ENCODE data around the gene CHAT.

The CHAT gene

GRCh38 chr10:49690698-49691356, 77.0 kb downstream of the CHAT start:
- no peaks in the 10 kb centered on the region for H3K9me3 ChIP-seq (ENCODE audit: severe bottlenecking)
- no peak for DNase-seq (ENCODE audit: low spot score)
- TF ChIP-seq CTCF (IDR thresholded peaks at IDR 0.05; ENCODE audit: poor library complexity, severe bottlenecking) = no peak
- peak; percentile 36; the same call in 1 of the 3 replicates for ATAC-seq (ENCODE audit: low read depth)
- peaks cover 50% of the 10 kb centered on the region for H3K27me3 ChIP-seq (ENCODE audit: insufficient read depth, poor library complexity, severe bottlenecking)
- H3K27ac ChIP-seq (ENCODE audit: poor library complexity, severe bottlenecking) = no peak overlapping the region
- H3K4me3 ChIP-seq (ENCODE audit: severe bottlenecking) = no peak overlapping the region
- no peaks in the 10 kb centered on the region for H3K36me3 ChIP-seq (ENCODE audit: low read depth)
- H3K4me1 ChIP-seq (ENCODE audit: insufficient read depth, poor library complexity, severe bottlenecking) = no peaks in the 10 kb centered on the region

GRCh38 chr10:49691588-49691987, 77.8 kb downstream of the CHAT start:
- no peaks in the 10 kb centered on the region for H3K4me1 ChIP-seq (ENCODE audit: insufficient read depth, poor library complexity, severe bottlenecking)
- no peak for TF ChIP-seq CTCF (IDR thresholded peaks at IDR 0.05; ENCODE audit: poor library complexity, severe bottlenecking)
- no peak overlapping the region for H3K4me3 ChIP-seq (ENCODE audit: severe bottlenecking)
- no peaks in the 10 kb centered on the region for H3K9me3 ChIP-seq (ENCODE audit: severe bottlenecking)
- peaks cover 50% of the 10 kb centered on the region for H3K27me3 ChIP-seq (ENCODE audit: insufficient read depth, poor library complexity, severe bottlenecking)
- no peak for ATAC-seq (ENCODE audit: low read depth)
- no peak overlapping the region for H3K27ac ChIP-seq (ENCODE audit: poor library complexity, severe bottlenecking)
- no peaks in the 10 kb centered on the region for H3K36me3 ChIP-seq (ENCODE audit: low read depth)
- no peak for DNase-seq (ENCODE audit: low spot score)

DNA sequence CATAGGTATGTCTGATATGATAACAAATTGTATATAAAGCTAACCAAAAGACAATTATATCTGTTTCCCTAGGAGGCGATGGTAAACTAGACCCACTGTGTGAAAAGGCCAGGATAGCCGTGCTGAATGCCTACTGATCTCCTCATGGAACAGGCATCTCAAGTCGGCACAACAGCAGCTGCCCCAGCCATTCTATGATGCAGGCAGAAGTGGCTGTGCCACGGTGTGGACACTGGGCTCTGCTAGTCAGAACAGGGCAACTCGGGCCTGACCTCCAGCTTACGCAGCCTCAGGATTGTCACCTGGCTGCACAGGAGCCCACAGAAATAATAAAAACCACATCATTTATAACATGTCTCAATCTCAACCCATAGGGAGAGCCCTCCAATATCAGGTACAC, 80.6 kb downstream of the CHAT start:
- Histone ChIP-seq H3K9me3 (ENCODE audit: severe bottlenecking) (no peaks in the 10 kb centered on the region), H3K4me3 (ENCODE audit: severe bottlenecking) (no peak overlapping the region), H3K36me3 (ENCODE audit: low read depth) (no peaks in the 10 kb centered on the region), H3K27ac (ENCODE audit: poor library complexity, severe bottlenecking) (no peak overlapping the region), H3K27me3 (ENCODE audit: insufficient read depth, poor library complexity, severe bottlenecking) (peaks cover 37% of the 10 kb centered on the region), H3K4me1 (ENCODE audit: insufficient read depth, poor library complexity, severe bottlenecking) (no peaks in the 10 kb centered on the region)
- no peak for ATAC-seq (ENCODE audit: low read depth)
- no peak for DNase-seq (ENCODE audit: low spot score)
- no peak for TF ChIP-seq CTCF (IDR thresholded peaks at IDR 0.05; ENCODE audit: poor library complexity, severe bottlenecking)

DNA sequence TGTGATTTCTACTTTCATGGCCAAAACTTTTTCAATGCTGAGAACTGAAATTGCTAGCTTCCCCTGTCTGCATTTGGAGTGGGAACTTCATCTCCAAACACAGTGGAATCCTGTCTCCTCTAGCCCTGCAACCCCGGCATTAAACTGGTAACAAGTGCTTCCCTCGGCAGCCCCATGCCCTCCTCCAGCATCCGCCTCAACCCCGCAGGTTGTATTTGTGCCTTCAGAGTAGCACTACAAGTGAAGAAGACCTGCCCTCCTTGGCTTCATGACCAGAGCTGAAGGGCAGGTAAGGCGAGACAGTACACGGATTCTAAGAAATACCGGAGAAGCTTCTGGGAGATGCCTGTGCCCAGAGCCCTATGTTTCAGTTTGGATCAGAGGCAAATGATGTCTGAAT, 82.5 kb downstream of the CHAT start:
- no peak overlapping the region for H3K27ac ChIP-seq (ENCODE audit: poor library complexity, severe bottlenecking)
- peaks cover 18% of the 10 kb centered on the region for H3K27me3 ChIP-seq (ENCODE audit: insufficient read depth, poor library complexity, severe bottlenecking)
- H3K9me3 ChIP-seq (ENCODE audit: severe bottlenecking) = no peaks in the 10 kb centered on the region
- no peaks in the 10 kb centered on the region for H3K4me1 ChIP-seq (ENCODE audit: insufficient read depth, poor library complexity, severe bottlenecking)
- no peak for ATAC-seq (ENCODE audit: low read depth)
- DNase-seq (ENCODE audit: low spot score) = no peak
- H3K36me3 ChIP-seq (ENCODE audit: low read depth) = no peaks in the 10 kb centered on the region
- no peak overlapping the region for H3K4me3 ChIP-seq (ENCODE audit: severe bottlenecking)
- no peak for TF ChIP-seq CTCF (IDR thresholded peaks at IDR 0.05; ENCODE audit: poor library complexity, severe bottlenecking)

- Histone ChIP-seq H3K9me3 (ENCODE audit: severe bottlenecking) (no peaks in the 10 kb centered on the region), H3K27me3 (ENCODE audit: insufficient read depth, poor library complexity, severe bottlenecking) (peaks cover 12% of the 10 kb centered on the region), H3K4me3 (ENCODE audit: severe bottlenecking) (no peak overlapping the region), H3K36me3 (ENCODE audit: low read depth) (no peaks in the 10 kb centered on the region), H3K4me1 (ENCODE audit: insufficient read depth, poor library complexity, severe bottlenecking) (no peaks in the 10 kb centered on the region), H3K27ac (ENCODE audit: poor library complexity, severe bottlenecking) (no peak overlapping the region)
- no peak for TF ChIP-seq CTCF (IDR thresholded peaks at IDR 0.05; ENCODE audit: poor library complexity, severe bottlenecking)
- DNase-seq (ENCODE audit: low spot score) (no peak), ATAC-seq (ENCODE audit: low read depth) (no peak)
Measured at GRCh38 chr10:49698679-49699078, 84.8 kb downstream of the CHAT start.
